ENCODE measurements around the gene RSU1.

RSU1 gene

DNA sequence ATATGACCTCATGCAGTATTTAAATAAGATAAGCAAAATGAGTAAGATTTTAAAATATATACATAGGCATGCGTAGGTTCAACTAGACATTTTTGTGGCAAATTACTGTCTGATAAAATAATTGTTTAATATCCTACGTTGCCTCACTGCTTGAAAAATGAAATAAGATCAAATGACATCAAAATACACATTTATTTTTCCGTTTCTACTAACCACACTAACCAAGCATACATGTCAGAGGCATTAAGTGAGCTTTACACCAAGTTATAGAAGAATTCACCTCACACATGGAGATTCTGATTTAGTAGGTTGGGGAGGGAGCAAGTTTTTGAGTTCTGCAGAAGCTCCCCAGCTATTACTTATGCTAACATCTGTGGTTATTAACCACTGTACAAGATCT, 66.8 kb downstream of the RSU1 start:
- WGBS, 2 experiments, result 94 to 97% methylated on average over 3 of the region's 3 CpGs
- Histone ChIP-seq H3K27me3 (ENCODE audit: control insufficient read depth, insufficient read depth, low read length, poor library complexity, severe bottlenecking) (no peaks in the 10 kb centered on the region), H3K27ac (ENCODE audit: insufficient read depth, low read depth, low read length, poor library complexity, severe bottlenecking) (no peak overlapping the region), H3K9me3 (ENCODE audit: control insufficient read depth, low read length) (no peaks in the 10 kb centered on the region), H3K36me3 (ENCODE audit: control insufficient read depth, insufficient read depth, low read length) (no peaks in the 10 kb centered on the region), H3K4me1 (ENCODE audit: control insufficient read depth, insufficient read depth, low read length) (no peaks in the 10 kb centered on the region), H3K4me3 (ENCODE audit: insufficient read depth, low read depth, low read length) (no peak overlapping the region)

DNA sequence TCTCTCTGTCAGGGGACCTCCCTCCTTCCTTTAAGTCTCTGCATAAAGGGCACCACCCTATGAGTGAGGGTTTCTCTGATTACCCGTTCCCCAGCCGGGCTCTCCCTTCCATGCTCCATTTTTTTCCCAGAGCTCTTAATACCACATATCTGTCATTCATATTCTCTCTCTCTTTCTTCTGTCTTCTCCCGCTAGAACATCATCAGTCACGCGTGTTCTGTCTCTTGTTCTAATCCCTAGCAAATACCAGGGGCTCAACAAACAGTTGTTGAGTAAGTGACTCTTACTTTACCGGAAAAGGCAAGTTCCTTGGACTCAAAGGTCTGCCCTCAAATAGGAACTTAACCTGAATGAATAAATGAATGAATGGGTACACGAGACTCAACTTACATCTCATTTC, 68.5 kb downstream of the RSU1 start:
- Histone ChIP-seq H3K4me3 (ENCODE audit: insufficient read depth, low read depth, low read length) (no peak overlapping the region), H3K36me3 (ENCODE audit: control insufficient read depth, insufficient read depth, low read length) (no peaks in the 10 kb centered on the region), H3K27ac (ENCODE audit: insufficient read depth, low read depth, low read length, poor library complexity, severe bottlenecking) (no peak overlapping the region), H3K4me1 (ENCODE audit: control insufficient read depth, insufficient read depth, low read length) (no peaks in the 10 kb centered on the region), H3K27me3 (ENCODE audit: control insufficient read depth, insufficient read depth, low read length, poor library complexity, severe bottlenecking) (no peaks in the 10 kb centered on the region), H3K9me3 (ENCODE audit: control insufficient read depth, low read length) (no peaks in the 10 kb centered on the region)
- WGBS, 2 experiments, result 89 to 94% methylated on average over 6 of the region's 7 CpGs

DNA sequence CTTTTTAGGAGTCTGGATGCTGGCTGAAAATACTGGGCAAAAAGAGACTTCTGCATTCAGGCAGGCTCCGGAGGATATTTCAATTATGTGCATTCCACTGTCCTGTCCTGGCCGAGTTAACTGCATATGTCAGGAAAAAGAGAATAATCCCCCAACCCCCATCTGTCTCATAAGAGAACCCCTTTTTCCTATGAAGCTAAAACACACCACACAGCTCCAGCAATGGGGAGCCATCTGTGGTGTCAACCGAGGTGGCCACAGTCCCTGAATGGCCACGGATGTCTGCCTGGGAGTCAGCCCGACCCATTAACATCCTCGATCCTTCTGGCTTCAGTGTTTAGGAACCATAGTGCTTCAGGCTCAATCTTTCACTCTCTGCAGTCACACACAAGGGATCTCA, 70.4 kb downstream of the RSU1 start:
- no peaks in the 10 kb centered on the region for H3K36me3 ChIP-seq (ENCODE audit: control insufficient read depth, insufficient read depth, low read length)
- H3K9me3 ChIP-seq (ENCODE audit: control insufficient read depth, low read length), result no peaks in the 10 kb centered on the region
- no peak overlapping the region for H3K4me3 ChIP-seq (ENCODE audit: insufficient read depth, low read depth, low read length)
- no peaks in the 10 kb centered on the region for H3K27me3 ChIP-seq (ENCODE audit: control insufficient read depth, insufficient read depth, low read length, poor library complexity, severe bottlenecking)
- 86% methylated on average over 6 of the region's 6 CpGs for WGBS, 2 experiments
- H3K4me1 ChIP-seq (ENCODE audit: control insufficient read depth, insufficient read depth, low read length), result no peaks in the 10 kb centered on the region
- no peak overlapping the region for H3K27ac ChIP-seq (ENCODE audit: insufficient read depth, low read depth, low read length, poor library complexity, severe bottlenecking)

DNA sequence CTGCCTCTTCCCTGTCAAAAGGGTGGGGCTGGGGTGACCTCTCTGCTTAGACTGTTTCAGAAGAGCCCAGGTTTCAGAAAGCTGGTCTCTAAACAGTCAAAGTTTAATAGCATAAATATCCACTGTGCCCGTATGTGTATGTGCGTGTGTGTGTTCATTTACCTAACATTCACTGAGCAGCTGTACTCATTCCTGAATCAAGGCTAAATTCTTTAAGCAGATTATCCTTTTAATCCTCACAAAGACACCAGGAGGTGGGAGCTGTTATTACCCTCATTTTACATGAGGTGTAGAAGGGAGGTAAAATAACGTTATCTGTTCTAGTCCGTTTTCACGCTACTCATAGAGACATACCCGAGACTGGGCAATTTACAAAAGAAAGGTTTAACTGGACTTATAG, 72.2 kb downstream of the RSU1 start:
- Histone ChIP-seq H3K36me3 (ENCODE audit: control insufficient read depth, insufficient read depth, low read length) (no peaks in the 10 kb centered on the region), H3K9me3 (ENCODE audit: control insufficient read depth, low read length) (no peaks in the 10 kb centered on the region), H3K27ac (ENCODE audit: insufficient read depth, low read depth, low read length, poor library complexity, severe bottlenecking) (no peak overlapping the region), H3K4me3 (ENCODE audit: insufficient read depth, low read depth, low read length) (no peak overlapping the region), H3K4me1 (ENCODE audit: control insufficient read depth, insufficient read depth, low read length) (no peaks in the 10 kb centered on the region), H3K27me3 (ENCODE audit: control insufficient read depth, insufficient read depth, low read length, poor library complexity, severe bottlenecking) (no peaks in the 10 kb centered on the region)
- WGBS, 2 experiments, result 96 to 97% methylated on average over 6 of the region's 6 CpGs

DNA sequence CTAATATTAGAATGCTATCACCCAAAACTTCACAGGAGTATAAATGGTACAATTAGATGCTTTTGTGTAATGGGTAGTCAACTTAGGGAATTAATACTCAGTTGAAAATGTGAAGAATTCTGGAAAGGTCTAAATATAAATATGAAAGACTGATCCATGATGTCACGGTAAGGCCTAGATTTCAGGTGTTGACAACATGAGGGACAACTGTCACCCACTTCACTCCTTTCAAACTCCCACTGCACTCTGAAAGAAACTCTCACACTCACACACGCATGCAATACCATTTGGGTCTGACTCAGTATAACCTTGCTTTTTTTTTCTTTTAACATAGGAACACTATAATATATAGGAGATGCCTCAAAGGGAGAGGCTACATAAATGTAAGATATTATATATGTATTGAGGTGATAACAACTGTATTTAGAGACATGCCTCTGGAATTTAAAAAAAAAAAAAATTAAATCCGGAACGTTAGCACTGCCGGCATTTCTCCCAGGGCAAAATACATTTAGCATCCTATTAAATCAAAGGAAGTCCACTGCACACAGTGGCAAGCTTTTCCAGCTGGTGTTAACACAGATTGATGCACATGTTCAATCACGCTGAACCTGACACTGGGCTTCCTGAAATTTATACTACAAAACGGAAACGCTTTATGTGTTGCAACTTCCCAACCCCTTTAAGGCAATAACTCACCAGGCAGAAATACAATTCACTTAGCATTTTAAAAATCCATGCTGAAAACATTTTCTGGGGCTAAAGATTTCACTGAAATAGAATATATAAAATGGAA, 74.9 kb downstream of the RSU1 start:
- WGBS, 2 experiments, result 91 to 94% methylated on average over 7 to 8 of the region's 8 CpGs
- Histone ChIP-seq H3K4me1 (ENCODE audit: control insufficient read depth, insufficient read depth, low read length) (no peaks in the 10 kb centered on the region), H3K27me3 (ENCODE audit: control insufficient read depth, insufficient read depth, low read length, poor library complexity, severe bottlenecking) (no peaks in the 10 kb centered on the region), H3K27ac (ENCODE audit: insufficient read depth, low read depth, low read length, poor library complexity, severe bottlenecking) (no peak overlapping the region), H3K9me3 (ENCODE audit: control insufficient read depth, low read length) (no peaks in the 10 kb centered on the region), H3K4me3 (ENCODE audit: insufficient read depth, low read depth, low read length) (no peak overlapping the region), H3K36me3 (ENCODE audit: control insufficient read depth, insufficient read depth, low read length) (no peaks in the 10 kb centered on the region)

DNA sequence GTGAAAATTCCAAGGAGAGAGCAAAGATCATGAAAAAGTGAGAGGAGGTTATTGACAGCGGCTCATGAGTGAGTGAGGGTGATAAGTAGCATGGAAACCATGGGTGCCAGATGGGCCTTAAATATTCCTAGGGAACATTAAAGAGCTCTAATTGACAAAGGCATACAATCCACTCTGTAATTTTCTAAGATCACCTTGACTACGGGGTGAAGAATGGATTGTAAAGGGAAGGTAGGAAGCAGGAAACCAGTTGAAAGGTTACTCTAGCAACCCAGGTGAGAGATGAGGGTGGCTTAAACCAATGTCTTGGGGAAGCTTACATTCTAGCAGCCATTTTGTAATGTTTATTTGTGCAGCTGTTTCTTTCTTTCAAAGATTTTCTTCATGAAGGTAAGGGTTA, 75.7 kb downstream of the RSU1 start:
- Histone ChIP-seq H3K9me3 (ENCODE audit: control insufficient read depth, low read length) (no peaks in the 10 kb centered on the region), H3K36me3 (ENCODE audit: control insufficient read depth, insufficient read depth, low read length) (no peaks in the 10 kb centered on the region), H3K27ac (ENCODE audit: insufficient read depth, low read depth, low read length, poor library complexity, severe bottlenecking) (no peak overlapping the region), H3K4me1 (ENCODE audit: control insufficient read depth, insufficient read depth, low read length) (no peaks in the 10 kb centered on the region), H3K4me3 (ENCODE audit: insufficient read depth, low read depth, low read length) (no peak overlapping the region), H3K27me3 (ENCODE audit: control insufficient read depth, insufficient read depth, low read length, poor library complexity, severe bottlenecking) (no peaks in the 10 kb centered on the region)
- 96 to 98% methylated on average over 2 of the region's 2 CpGs for WGBS, 2 experiments

DNA sequence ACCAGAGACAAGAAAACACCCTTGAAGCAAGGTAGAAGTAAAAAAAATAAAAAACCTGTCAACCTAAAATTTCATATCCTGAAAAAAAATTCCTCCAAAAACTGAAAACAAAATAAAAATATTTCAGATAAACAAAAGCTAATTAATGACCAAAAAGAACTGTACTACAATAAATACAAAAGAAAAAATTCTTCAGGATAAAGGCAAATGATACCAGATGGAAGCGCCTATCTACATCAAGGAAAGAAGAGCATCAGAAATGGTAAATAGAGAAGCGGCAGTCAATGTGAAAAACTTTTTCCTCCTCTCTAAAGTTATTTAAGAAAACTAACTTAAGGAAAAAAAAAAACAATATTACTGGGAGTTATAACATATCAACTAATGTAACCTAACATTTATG, 79.8 kb downstream of the RSU1 start:
- H3K9me3 ChIP-seq (ENCODE audit: control insufficient read depth, low read length), result no peaks in the 10 kb centered on the region
- WGBS, 2 experiments, result 93 to 100% methylated on average over 2 of the region's 2 CpGs
- H3K4me1 ChIP-seq (ENCODE audit: control insufficient read depth, insufficient read depth, low read length), result no peaks in the 10 kb centered on the region
- H3K27me3 ChIP-seq (ENCODE audit: control insufficient read depth, insufficient read depth, low read length, poor library complexity, severe bottlenecking), result no peaks in the 10 kb centered on the region
- no peak overlapping the region for H3K27ac ChIP-seq (ENCODE audit: insufficient read depth, low read depth, low read length, poor library complexity, severe bottlenecking)
- H3K36me3 ChIP-seq (ENCODE audit: control insufficient read depth, insufficient read depth, low read length), result no peaks in the 10 kb centered on the region
- no peak overlapping the region for H3K4me3 ChIP-seq (ENCODE audit: insufficient read depth, low read depth, low read length)

DNA sequence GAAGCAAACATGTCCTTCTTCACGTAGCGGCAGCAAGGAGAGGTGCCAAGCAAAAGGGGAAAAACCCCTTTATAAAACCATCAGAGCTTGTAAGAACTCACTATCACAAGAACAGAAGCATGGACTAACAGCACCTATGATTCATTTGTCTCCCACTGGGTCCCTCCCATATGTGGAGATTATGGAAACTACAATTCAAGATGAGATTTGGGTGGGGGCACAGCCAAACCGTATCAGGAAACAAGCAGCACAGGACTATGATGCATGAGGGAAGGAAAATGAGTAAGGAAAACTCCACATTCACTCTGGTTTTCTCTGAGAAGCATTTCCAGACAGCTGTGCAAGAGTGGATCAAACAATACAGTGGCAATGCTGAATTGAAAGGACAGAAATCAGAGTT, 81.6 kb downstream of the RSU1 start:
- Histone ChIP-seq H3K36me3 (ENCODE audit: control insufficient read depth, insufficient read depth, low read length) (no peaks in the 10 kb centered on the region), H3K27ac (ENCODE audit: insufficient read depth, low read depth, low read length, poor library complexity, severe bottlenecking) (no peak overlapping the region), H3K4me1 (ENCODE audit: control insufficient read depth, insufficient read depth, low read length) (no peaks in the 10 kb centered on the region), H3K9me3 (ENCODE audit: control insufficient read depth, low read length) (no peaks in the 10 kb centered on the region), H3K27me3 (ENCODE audit: control insufficient read depth, insufficient read depth, low read length, poor library complexity, severe bottlenecking) (no peaks in the 10 kb centered on the region), H3K4me3 (ENCODE audit: insufficient read depth, low read depth, low read length) (no peak overlapping the region)
- 85 to 90% methylated on average over 3 of the region's 3 CpGs for WGBS, 2 experiments

DNA sequence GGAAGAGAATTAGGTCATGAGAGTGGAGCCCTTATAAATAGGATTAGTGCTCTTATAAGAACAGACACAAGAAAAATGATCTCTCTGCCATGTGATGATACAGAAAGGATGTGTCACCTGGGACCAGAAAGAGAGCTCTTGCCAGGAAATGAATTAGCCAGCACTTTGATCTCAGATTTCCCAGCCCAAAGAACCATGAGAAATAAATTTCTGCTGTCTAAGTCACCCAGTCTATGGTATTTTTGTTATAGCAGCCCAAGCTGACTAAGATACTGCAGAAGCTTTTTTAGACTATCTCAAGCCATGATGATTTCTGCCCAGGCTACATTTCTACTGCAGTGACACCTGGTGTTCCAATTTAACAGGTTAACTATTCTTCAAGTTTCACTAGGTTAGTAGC, 84.8 kb downstream of the RSU1 start:
- Histone ChIP-seq H3K4me1 (ENCODE audit: control insufficient read depth, insufficient read depth, low read length) (no peaks in the 10 kb centered on the region), H3K27ac (ENCODE audit: insufficient read depth, low read depth, low read length, poor library complexity, severe bottlenecking) (no peak overlapping the region), H3K4me3 (ENCODE audit: insufficient read depth, low read depth, low read length) (no peak overlapping the region), H3K36me3 (ENCODE audit: control insufficient read depth, insufficient read depth, low read length) (no peaks in the 10 kb centered on the region), H3K27me3 (ENCODE audit: control insufficient read depth, insufficient read depth, low read length, poor library complexity, severe bottlenecking) (no peaks in the 10 kb centered on the region), H3K9me3 (ENCODE audit: control insufficient read depth, low read length) (no peaks in the 10 kb centered on the region)

DNA sequence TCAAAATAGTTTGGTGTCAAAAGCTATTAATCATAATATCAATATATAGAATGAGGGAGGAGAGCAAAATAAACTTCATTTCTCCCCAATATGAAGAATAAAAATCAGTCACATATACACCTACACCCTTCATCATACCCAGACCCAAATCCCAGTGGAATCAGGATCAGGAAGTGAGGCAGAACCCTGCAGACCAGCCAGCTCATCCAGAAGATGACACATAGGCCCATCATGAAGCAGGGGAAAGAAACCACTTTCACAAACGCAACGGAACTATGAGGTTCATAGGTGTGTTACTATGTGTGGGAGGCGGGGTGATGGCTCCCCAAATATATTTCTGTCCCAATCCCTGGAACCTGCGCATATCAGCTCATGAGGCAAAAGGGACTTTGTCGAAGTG, 89.0 kb downstream of the RSU1 start:
- H3K9me3 ChIP-seq (ENCODE audit: control insufficient read depth, low read length), result no peaks in the 10 kb centered on the region
- H3K4me3 ChIP-seq (ENCODE audit: insufficient read depth, low read depth, low read length), result no peak overlapping the region
- 97 to 100% methylated on average over 5 of the region's 5 CpGs for WGBS, 2 experiments
- H3K27ac ChIP-seq (ENCODE audit: insufficient read depth, low read depth, low read length, poor library complexity, severe bottlenecking), result no peak overlapping the region
- H3K27me3 ChIP-seq (ENCODE audit: control insufficient read depth, insufficient read depth, low read length, poor library complexity, severe bottlenecking), result no peaks in the 10 kb centered on the region
- no peaks in the 10 kb centered on the region for H3K4me1 ChIP-seq (ENCODE audit: control insufficient read depth, insufficient read depth, low read length)
- no peaks in the 10 kb centered on the region for H3K36me3 ChIP-seq (ENCODE audit: control insufficient read depth, insufficient read depth, low read length)

DNA sequence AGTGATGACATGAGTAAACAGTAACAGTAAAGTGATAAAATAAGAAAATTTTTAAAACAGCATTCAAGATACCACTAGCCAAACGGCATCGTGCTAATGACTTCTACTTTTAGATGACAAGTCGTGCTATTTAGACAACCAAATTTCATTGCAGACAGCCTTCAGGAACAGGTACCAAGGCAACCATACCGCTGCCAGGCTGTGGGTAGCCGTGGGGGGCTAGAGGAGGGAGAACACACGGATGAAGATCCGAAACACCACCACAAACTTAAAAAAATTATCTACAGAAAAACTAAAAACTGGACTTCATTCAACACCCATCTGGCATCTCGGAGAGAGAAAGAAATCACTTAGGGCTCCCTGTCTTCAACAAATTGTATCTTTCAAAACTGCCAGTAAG, 89.6 kb downstream of the RSU1 start:
- Histone ChIP-seq H3K36me3 (ENCODE audit: control insufficient read depth, insufficient read depth, low read length) (no peaks in the 10 kb centered on the region), H3K27me3 (ENCODE audit: control insufficient read depth, insufficient read depth, low read length, poor library complexity, severe bottlenecking) (no peaks in the 10 kb centered on the region), H3K27ac (ENCODE audit: insufficient read depth, low read depth, low read length, poor library complexity, severe bottlenecking) (no peak overlapping the region), H3K9me3 (ENCODE audit: control insufficient read depth, low read length) (no peaks in the 10 kb centered on the region), H3K4me1 (ENCODE audit: control insufficient read depth, insufficient read depth, low read length) (no peaks in the 10 kb centered on the region), H3K4me3 (ENCODE audit: insufficient read depth, low read depth, low read length) (no peak overlapping the region)
- 92 to 94% methylated on average over 8 of the region's 8 CpGs for WGBS, 2 experiments

Data from ectodermal cell (in vitro differentiated cells).